MG63 (cell line): ENCODE data around the gene TLCD3B. TPM values are rescaled to one million over a fixed set of nuclear protein-coding genes. Genes with fewer than 3 reads are reported as not detected.

ENCODE experiments used
- DNase-seq: peaks from one replicate; pipeline ENCODE4 v3.0.0-alpha.2; 2020
- H3K27me3 ChIP-seq: fragments of 250-450 bp; sonication (Bioruptor Pico); 2 replicates; pipeline ENCODE4 v1.5.1; 2020; ENCODE audit warnings: mild to moderate bottlenecking, moderate library complexity
- H3K36me3 ChIP-seq: fragments of 250-450 bp; sonication (Bioruptor Pico); 2 replicates; pipeline ENCODE4 v1.5.1; 2020; ENCODE audit warnings: mild to moderate bottlenecking, moderate library complexity
- H3K4me3 ChIP-seq: fragments of 250-450 bp; sonication (Bioruptor Pico); 2 replicates; pipeline ENCODE4 v1.5.1; 2020; ENCODE audit warnings: mild to moderate bottlenecking, moderate library complexity
- H3K9me3 ChIP-seq: fragments of 250-450 bp; sonication (Bioruptor Pico); 2 replicates; pipeline ENCODE4 v1.5.1; 2020; ENCODE audit warnings: mild to moderate bottlenecking, moderate library complexity
- total RNA-seq: library from RNA; depleted of rRNA; stranded (reverse); fragments of >200 nt; shearing (Covaris generic); gene quantifications from 2 replicates; pipeline ENCODE4 v1.2.3, GENCODE V29; 2014; ENCODE audit warnings: low replicate concordance

The TLCD3B gene
- total RNA-seq, 1 experiment from 2014 or later: 0.20 TPM

DNA sequence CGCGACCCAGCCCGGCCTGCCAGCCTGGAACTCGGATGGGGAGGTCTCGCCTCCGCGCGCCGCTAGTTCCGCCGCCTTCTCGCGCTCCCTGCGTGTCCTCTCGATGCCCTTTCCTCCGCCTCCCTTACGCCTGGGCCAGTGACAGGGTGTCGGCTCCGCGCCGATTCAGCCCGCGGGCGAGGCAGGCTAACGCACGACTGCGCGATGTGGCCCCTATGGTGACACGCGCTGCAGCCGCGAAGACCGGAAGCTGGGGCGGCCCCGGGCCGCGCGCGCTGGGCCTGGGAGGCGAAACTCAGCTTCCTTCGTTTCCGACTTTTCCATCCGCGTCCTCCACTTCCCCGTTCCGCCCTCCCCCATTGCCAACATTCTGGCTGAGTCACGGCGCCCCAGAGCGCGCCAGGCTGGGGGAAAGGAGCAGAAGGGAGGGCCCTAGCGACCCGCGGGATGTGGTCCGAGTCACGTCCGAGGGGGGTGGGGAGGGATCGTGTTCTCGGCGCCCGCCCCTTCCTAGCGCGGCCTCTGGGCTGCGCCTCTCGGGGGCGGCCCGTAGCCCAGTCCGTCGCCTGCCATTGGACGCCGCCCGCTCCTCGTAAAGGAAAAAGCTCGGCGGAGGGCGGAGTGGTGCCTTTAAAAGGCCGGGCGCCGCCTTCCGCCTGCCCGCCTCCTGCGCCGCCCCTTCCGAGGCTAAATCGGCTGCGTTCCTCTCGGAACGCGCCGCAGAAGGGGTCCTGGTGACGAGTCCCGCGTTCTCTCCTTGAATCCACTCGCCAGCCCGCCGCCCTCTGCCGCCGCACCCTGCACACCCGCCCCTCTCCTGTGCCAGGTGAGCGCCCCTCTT, 34.3 kb upstream of the TLCD3B start, which contains the start of gene ALDOA:
Gene ALDOA (plus strand): TSS at position 659 of the 841 bp plus-strand sequence. CDS start 1,138 bp downstream, outside the sequence.
- H3K27me3 ChIP-seq: no peaks in the 10 kb centered on the region
- peak; percentile 99 for DNase-seq
- H3K9me3 ChIP-seq: no peaks in the 10 kb centered on the region
- H3K4me3 ChIP-seq: peak within 1 kb of the TSS; percentile 88
- H3K36me3 ChIP-seq: peaks cover 60% of the 10 kb centered on the region

DNA sequence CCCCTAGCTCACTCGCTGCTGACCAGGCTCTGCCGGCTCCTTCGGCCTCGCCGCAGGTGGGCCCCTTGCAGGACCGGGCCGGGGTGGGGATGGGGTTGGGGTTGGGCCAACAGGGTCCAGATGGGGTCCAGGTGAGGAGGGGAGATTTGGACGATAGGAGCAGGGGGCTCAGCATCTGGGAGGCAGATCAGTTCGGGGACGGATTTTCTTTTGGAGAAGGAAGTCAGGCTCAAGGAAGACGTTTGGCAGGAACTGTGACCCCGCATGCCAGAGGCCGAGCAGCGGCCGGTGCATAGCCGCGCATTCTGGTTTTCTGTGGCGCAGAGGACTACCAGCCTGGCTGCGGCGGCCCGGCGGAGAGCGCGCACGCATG, 33.6 kb upstream of the TLCD3B start:
- no peaks in the 10 kb centered on the region for H3K9me3 ChIP-seq
- peak overlapping the region; percentile 88 for H3K4me3 ChIP-seq
- no peak for DNase-seq
- H3K27me3 ChIP-seq: no peaks in the 10 kb centered on the region
- H3K36me3 ChIP-seq: peaks cover 58% of the 10 kb centered on the region

DNA sequence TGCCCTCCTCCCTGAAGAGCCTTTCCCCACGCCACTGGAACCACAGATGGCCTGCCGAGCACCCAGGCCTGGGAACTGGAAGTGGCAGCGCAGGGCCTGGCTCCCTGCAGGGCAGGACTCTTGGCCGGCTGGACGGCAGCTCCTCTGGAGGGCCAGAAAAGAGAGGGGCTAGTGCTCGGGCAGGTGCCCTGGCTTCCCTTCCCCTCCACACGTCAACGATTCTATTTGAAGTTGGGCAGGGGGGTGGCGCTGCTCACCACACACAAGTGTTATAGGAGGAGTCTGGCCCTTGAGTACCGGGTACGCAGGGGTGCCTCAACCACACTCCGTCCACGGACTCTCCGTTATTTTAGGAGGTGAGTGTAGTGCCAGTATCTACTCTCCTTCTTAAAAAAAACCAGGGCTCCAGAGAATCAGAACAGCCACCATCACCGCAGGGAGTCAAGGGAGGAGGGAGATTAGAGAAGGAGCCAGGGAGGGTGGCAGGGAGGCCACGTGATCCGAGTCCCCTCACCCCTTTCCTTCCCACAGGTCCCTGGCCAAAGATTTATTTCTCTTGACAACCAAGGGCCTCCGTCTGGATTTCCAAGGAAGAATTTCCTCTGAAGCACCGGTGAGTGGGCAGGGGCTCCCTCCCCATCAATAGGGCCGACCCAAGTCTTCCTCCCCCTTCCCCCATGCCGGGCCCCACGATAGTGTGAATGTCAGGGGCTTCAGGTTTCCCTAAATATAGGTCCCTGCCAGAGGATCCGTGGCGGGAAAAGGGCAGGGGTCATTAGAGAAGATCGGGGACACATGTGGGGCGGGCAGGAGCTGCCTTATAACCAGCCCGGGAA, 33.0 kb upstream of the TLCD3B start:
- H3K27me3 ChIP-seq: no peaks in the 10 kb centered on the region
- H3K9me3 ChIP-seq: no peaks in the 10 kb centered on the region
- DNase-seq: peak; percentile 83
- H3K36me3 ChIP-seq: peaks cover 55% of the 10 kb centered on the region
- peak overlapping the region; percentile 88 for H3K4me3 ChIP-seq

DNA sequence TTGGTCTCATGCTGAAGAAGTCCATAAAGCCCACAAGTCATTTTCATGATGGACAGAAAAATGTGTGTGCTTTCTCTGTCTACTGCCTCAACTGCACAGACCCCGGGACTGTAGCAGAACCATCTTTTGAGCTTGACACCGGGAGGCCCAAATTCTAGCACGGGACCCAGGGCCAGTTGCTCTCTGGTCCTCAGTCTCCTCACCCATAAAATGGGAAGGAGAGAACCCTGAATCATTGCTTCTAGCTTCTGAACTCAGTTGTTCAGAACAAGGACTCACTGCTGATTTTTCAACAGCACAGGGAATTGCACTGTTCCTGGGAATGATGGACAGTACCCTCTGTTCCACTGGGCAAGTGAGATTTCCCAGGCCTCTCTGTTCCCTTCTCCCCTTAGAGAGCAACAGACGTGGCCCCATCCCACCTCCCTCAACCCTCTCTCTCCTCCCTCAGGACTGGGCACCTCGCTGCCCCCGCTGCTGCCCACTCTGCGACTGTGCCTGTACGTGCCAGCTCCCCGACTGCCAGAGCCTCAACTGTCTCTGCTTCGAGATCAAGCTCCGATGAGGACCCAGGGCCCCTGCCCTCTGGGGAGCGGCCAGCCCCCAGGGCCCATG, 32.3 kb upstream of the TLCD3B start:
- Histone ChIP-seq H3K9me3 (no peaks in the 10 kb centered on the region), H3K27me3 (no peaks in the 10 kb centered on the region), H3K4me3 (peak overlapping the region; percentile 88), H3K36me3 (peaks cover 54% of the 10 kb centered on the region)
- DNase-seq: no peak

DNA sequence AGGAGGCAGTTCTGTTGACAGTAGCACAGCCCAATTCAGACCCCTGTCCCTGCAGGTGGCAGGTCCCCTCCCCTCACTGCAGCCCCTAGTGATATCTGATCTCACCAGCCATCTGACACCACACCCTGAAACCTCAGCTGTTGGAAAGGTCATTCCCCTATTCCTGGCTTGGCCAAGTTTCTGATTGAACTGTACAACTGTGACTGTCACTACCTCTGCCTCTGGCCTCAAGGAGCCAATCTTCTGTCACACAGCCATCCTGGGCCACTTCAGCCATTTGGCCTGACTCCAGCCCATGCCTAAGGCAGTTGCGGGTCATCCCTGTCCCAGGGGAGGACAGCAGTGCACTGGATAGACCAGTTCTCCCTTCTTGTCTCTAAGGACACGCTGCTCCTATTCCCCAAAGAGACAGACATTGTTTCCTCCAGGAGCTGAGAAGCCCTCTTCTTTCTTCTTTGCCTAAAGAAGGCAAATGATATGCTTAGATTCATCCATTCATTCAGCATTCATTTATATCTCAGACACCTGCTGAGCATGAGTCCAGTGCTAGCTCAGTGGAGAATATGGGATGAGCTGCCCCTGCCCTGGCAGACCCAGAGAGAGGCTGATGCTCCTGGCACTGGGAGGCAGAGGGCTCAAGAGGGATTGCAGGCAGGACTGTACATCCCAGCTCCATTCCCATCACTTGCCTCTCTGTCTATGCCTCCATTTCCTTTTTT, 29.9 kb upstream of the TLCD3B start:
- H3K9me3 ChIP-seq: no peaks in the 10 kb centered on the region
- H3K27me3 ChIP-seq: no peaks in the 10 kb centered on the region
- H3K4me3 ChIP-seq: no peak overlapping the region
- DNase-seq: no peak
- H3K36me3 ChIP-seq: peaks cover 30% of the 10 kb centered on the region

DNA sequence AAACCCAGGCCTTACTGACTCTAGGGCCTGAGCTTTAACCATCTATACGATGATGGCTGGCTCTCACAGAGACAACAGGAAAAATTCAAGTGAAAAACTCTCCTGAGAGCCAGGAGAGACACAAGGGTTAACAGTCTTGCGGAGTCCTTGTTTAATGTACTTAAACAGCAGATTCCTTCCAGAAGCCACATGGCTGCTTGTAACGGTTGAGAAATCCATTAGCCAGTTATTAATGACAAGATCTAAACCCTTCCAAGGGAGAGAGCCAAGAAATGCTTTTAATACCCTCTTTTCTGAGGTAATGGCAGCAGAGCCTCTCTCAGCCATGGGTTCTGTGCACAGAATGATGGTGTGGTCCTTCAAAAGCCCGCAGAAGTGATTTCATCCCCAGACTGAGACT, 29.3 kb upstream of the TLCD3B start:
- peaks cover 31% of the 10 kb centered on the region for H3K36me3 ChIP-seq
- DNase-seq: no peak
- no peak overlapping the region for H3K4me3 ChIP-seq
- H3K9me3 ChIP-seq: no peaks in the 10 kb centered on the region
- no peaks in the 10 kb centered on the region for H3K27me3 ChIP-seq

DNA sequence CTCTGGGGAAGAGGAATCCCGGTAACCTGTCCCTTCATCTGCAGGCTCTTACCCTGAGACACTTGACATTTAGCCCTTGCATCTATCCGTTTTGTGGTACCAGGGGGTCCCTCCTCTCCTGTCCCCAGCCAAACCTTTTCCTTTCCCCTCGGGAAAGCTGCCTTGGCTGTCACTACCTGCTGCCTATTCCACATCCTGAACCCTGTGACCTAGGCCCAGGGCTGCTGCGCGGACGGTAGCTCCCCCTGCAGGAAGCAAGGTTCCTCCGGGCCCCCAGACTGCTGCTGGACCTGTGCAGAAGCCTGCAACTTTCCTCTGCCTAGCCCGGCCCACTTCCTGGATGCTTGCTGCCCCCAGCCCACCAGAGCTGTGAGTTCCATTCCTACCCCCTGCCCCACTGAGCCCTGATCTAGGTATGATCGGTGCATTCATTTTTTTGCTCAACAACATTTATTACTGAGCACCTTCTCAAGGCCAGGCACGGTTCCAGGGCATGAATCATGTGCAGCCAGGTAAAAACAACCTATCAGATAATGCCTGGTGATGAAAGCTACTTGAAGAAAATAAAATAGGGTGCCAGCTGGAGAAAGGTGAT, 24.0 kb upstream of the TLCD3B start:
- Histone ChIP-seq H3K36me3 (peaks cover 19% of the 10 kb centered on the region), H3K27me3 (no peaks in the 10 kb centered on the region), H3K4me3 (no peak overlapping the region), H3K9me3 (no peaks in the 10 kb centered on the region)
- no peak for DNase-seq

DNA sequence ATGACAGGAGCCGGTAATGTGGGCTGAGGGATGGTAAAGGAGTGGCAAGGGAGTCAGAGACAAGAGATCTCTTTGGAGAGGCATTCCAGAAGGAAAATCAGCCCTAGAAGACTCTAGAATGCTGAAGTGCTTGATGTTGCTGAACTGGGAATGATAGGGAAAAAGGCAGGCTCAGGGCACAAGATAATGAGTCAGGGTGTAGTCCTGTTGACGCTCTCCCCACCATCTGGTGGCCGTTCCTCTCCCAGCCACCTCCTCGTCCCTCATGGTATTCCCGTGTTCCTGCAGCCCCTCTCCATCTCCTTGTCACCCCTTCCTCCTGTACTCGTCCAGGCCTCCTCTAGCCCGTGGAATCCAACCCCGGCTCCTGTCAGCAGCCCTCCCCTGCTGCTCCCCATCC, 23.4 kb upstream of the TLCD3B start:
- no peaks in the 10 kb centered on the region for H3K9me3 ChIP-seq
- no peak overlapping the region for H3K4me3 ChIP-seq
- DNase-seq: no peak
- H3K27me3 ChIP-seq: no peaks in the 10 kb centered on the region
- H3K36me3 ChIP-seq: peaks cover 14% of the 10 kb centered on the region

DNA sequence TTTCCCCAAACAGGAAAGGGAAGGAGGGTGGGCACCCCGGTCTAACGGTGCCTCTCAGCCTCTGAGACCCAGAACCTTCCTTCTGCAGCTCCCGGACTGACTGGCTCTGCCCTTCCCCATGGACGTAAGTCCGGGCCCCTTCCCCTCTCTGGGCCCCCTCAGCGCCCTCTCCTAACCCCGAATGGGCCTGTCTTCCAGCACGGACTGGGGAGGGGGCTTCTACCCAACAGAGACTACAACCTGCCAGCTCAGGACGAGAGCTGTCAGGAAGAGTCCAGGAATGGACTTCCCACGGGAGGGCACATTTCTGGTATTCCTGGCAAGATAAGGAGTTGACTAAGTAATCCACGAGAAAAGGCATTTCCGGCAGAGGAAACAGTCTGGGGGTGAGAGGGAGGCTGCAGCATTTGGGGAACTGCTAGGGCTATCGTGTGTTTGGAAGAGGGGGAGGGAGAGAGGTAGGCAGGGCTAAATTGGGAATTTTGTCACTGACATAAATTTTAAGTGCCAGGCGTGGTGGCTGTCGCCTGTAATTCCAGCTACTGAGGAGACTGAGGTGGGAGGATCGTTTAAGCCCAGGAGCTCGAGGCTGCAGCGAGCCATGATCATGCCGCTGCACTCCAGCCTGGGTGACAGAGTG, 22.4 kb upstream of the TLCD3B start:
- Histone ChIP-seq H3K4me3 (peak overlapping the region; percentile 68), H3K36me3 (peaks cover 7% of the 10 kb centered on the region), H3K27me3 (no peaks in the 10 kb centered on the region), H3K9me3 (no peaks in the 10 kb centered on the region)
- peak; percentile 59 for DNase-seq

DNA sequence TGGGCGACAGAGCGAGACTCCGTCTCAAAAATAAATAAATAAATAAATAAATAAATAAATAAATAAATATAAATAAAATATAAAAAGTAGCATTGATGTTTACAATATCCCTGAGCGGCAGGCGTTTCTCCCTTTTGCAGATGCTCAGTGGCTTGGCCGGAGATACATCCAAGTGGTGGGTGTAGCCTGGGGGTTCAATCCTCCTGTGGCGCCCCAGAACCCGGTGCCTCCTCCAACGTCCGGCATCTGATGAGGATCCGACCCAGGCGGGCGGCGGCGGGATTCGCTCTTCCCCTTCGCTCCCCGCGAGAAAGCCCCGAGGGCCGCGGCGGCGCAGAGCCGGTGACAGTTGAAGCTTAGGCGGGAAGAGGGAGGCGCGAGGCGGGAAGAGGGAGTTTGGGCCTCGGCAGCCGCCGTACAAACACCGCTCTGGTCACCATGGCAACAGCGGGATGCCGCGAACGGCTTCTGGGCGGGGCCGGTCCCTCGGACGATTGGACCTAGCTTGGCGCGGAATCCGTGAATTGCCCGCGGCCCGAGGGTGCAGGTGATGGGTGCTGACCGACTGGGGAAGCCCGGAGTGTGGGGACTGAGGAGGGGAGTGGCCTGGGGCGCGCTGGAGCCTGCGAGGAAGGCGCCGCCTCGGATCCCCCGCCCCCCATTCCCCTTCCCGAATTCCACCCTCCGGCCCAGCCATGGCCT, 21.8 kb upstream of the TLCD3B start:
- Histone ChIP-seq H3K4me3 (peak overlapping the region; percentile 68), H3K27me3 (no peaks in the 10 kb centered on the region), H3K36me3 (peaks cover 7% of the 10 kb centered on the region; the same call in 1 of the 2 replicates), H3K9me3 (no peaks in the 10 kb centered on the region)
- peak; percentile 95 for DNase-seq

DNA sequence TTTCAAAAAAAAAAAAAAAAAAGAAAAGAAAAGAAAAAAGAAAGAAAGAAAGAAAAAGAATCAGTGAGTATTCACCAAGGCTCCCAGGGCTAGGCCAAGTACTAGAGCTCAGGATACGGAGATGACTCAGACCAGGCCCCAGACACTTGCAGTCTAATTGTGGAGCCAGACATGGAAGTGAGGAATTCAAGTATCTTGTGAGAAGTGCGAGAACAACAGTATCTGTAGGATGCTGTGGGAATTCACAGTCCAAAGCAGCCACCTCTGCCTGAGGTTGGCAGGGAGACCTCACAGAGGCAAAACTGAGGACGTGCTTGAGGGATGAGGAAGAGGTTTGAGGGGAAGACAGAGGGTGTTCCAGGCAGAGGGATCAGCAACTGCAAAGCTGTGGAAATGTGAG, 20.4 kb upstream of the TLCD3B start:
- Histone ChIP-seq H3K4me3 (no peak overlapping the region), H3K27me3 (no peaks in the 10 kb centered on the region), H3K36me3 (peaks cover 7% of the 10 kb centered on the region; the same call in 1 of the 2 replicates), H3K9me3 (no peaks in the 10 kb centered on the region)
- peak; percentile 54 for DNase-seq

DNA sequence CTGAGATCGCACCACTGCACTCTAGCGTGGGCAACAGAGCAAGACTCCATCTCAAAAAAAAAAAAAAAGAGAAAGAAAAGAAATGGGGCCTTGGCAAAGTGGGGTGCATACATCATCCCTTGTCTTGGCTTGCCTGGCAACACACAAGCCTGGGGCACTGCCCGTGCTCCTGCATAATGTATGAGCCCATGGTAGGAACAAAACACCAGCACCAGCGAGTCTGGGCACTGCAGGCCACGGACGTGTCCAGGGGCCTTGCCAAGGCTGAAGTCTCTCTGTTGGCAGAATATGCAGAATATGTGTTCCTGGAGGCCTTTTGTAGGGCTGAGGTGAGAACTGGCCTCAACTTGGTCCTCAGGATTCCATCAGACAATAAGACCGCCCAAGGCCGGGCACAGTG, 18.8 kb upstream of the TLCD3B start:
- Histone ChIP-seq H3K27me3 (no peaks in the 10 kb centered on the region), H3K4me3 (no peak overlapping the region), H3K36me3 (no peaks in the 10 kb centered on the region), H3K9me3 (no peaks in the 10 kb centered on the region)
- no peak for DNase-seq

DNA sequence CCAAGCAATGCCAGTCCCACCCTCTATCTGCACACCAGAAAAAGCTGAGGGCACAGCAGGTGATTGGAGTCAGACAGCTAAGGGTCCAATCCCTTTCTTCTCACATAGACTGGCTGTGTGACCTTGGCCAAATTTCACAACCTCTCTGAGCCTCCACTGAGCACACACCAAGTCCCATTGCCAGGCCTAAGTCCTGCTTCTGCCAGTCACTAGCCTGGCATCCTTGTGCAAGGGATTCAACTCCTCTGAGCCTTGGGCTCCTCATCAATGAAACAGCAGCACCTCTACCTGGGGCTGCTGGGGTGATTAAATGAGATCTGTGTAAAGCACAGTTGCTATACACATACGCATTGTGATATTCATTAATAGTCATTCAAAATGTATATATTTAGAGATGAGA, 15.5 kb upstream of the TLCD3B start:
- no peak for DNase-seq
- no peaks in the 10 kb centered on the region for H3K27me3 ChIP-seq
- H3K9me3 ChIP-seq: no peaks in the 10 kb centered on the region
- no peaks in the 10 kb centered on the region for H3K36me3 ChIP-seq
- no peak overlapping the region for H3K4me3 ChIP-seq

DNA sequence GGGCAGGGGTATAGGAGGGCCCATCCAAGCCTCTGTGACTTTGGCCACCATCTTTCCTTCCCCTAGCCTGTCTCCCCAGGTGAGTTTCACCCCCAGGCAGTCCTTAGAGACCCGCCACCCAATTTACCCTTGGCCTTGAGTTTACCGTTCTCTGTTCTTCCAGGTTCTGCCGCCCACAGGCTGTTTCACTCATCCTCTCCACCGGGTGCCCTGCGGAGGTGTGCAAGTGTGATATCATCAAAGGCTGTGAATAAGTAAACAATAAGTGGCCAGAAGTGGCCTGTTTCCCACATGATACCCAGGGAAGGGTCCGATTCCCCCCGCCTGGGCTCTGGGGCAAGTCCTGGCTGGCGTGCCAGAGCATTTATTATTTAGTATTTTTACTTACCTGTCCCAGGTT, 15.1 kb upstream of the TLCD3B start:
- Histone ChIP-seq H3K36me3 (no peaks in the 10 kb centered on the region), H3K4me3 (no peak overlapping the region), H3K27me3 (no peaks in the 10 kb centered on the region), H3K9me3 (no peaks in the 10 kb centered on the region)
- no peak for DNase-seq

DNA sequence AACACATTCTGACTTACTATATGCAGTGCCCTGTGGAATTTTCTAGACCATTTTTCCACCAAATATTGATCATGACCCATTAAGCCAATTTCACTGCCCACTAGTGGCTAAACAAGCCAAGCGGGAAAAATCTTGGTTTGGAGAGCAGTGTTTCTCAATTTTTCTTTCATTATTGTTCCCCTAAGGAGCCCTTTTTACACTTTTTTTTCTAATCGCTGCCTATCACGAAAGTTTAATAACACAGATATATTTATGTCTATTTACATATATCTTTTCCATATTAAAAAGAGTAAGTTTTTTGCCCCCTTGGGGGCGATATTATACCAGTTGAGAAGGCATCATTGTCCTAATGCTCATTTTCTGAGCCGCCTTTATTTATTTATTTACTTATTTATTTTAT, 10.8 kb upstream of the TLCD3B start:
- H3K9me3 ChIP-seq: no peaks in the 10 kb centered on the region
- H3K27me3 ChIP-seq: 0 out of 2 replicates have a peak, but pooled peaks cover 2% of the 10 kb centered on the region
- H3K4me3 ChIP-seq: no peak overlapping the region
- no peak for DNase-seq
- H3K36me3 ChIP-seq: no peaks in the 10 kb centered on the region
